Measurements from ENCODE around the gene SENP7.

DNA sequence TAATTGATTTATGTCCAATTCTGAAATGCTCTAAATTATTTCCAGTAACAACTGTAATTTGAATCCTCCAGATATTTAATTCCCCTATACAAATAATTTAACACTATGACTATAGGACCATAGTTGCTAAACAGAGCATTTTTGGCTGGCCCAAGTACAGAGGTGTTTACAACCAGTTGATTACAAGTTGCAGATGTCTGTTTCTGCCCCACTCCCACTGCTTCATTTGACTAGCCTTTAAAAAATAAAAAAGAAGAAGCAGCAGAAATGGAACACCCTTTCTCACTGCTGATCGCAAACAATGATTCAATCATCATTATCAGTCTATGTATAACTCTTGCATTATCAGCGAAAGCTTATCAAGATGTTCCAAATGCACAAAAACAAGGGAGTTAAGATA is 54.6 kb downstream of the SENP7 start:
- TF ChIP-seq, protein P1, sequence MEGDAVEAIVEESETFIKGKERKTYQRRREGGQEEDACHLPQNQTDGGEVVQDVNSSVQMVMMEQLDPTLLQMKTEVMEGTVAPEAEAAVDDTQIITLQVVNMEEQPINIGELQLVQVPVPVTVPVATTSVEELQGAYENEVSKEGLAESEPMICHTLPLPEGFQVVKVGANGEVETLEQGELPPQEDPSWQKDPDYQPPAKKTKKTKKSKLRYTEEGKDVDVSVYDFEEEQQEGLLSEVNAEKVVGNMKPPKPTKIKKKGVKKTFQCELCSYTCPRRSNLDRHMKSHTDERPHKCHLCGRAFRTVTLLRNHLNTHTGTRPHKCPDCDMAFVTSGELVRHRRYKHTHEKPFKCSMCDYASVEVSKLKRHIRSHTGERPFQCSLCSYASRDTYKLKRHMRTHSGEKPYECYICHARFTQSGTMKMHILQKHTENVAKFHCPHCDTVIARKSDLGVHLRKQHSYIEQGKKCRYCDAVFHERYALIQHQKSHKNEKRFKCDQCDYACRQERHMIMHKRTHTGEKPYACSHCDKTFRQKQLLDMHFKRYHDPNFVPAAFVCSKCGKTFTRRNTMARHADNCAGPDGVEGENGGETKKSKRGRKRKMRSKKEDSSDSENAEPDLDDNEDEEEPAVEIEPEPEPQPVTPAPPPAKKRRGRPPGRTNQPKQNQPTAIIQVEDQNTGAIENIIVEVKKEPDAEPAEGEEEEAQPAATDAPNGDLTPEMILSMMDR (conservative IDR thresholded peaks at IDR 0.05; ENCODE audit: low read length), result no peak
- no peak for TF ChIP-seq EZH2phosphoT487 (IDR thresholded peaks at IDR 0.05; ENCODE audit: borderline replicate concordance, low read depth, low read length)
